G401 (cell line): ENCODE data around the gene SUSD4. TPM values are rescaled to one million over a fixed set of nuclear protein-coding genes. Genes with fewer than 3 reads are reported as not detected.

Source experiments
- DNase-seq: peaks from one replicate; pipeline ENCODE4 v3.0.0-alpha.2; 2015; ENCODE audit warnings: low spot score
- in situ Hi-C: cut with HindIII; loops from 2 replicates; pipeline ENCODE4 v1.10.0; 2016; ENCODE audit warnings: low sequenced_read_pairs, mixed read lengths
- total RNA-seq: library from RNA; depleted of rRNA; stranded (reverse); fragments of >200 nt; shearing (Covaris generic); gene quantifications from 2 replicates; pipeline ENCODE4 v1.2.3, GENCODE V29; 2014

SUSD4 gene
- total RNA-seq, 1 experiment from 2014 or later: not detected

DNA sequence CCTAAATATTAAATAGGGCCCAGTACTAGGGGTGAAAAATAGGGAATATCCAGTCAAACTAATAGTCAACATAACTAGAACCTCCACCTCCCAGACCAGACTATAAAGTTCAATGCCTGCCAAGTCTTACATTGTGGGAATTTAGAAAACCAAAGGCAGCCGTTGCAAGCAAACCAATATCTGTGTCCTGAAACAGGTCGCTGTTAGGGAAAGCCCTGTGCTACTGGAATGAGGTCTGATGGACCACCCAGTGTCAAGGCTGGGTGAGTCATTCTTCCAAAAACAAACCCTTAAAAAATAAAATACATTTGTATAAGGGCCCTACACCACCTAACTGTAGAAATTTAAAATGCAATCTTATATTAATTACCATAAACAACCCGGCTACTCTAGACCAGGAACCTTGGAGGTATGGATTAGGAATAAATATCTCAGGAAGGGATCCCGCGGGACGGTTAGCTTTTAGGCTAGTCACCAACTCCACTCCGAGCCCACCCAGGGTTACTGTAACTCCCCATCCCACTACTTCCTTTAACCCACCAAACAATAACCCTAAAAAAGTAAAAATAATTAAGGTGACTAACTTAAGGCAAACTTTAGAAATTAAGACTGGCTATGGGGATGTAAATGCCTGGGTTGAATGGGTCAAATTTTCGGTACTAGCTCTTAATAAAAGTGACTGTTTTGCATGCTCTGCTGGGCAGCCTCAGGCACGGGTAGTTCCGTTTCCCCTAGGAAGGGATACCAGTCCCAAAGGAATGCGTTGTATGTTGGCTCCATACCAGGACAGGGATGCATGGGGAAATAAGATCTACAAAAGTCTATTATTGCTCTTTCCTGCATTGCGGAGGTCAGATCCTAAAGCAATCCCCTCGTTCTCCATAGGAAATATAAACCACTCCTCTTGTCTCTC lies 155.6 kb downstream of the SUSD4 start:
- no peak for DNase-seq
- in situ Hi-C loops: no loop called here

GRCh38 chr1:223207293-223208066 lies 156.5 kb downstream of the SUSD4 start:
- DNase-seq: no peak
- in situ Hi-C loops: no loop called here

DNA sequence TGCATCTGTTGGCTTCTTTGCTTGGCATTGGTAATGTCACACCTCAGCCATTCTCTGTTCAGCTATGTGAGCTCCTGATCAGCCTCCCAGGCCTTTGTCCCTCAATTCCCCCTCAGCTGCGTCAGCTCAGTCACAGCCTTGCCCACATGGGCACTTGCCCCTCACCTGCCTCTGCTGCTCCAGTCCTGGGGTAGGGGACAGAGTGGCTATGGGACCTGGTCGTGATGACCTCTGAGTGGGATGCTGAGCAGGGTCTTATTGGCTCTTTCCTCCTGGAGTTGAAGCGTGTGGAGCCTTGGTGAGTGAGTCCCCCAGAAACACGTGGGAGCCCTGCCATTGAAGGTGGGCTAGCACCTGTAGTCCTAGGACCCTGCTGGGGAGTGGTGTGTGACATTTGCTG lies 159.6 kb downstream of the SUSD4 start:
- in situ Hi-C loops: no loop called here
- no peak for DNase-seq

- in situ Hi-C loops: no loop called here
- no peak for DNase-seq
Observed at GRCh38 chr1:223203694-223204093, 160.3 kb downstream of the SUSD4 start.

GRCh38 chr1:223203034-223203408 lies 161.0 kb downstream of the SUSD4 start:
- DNase-seq: no peak
- in situ Hi-C loops: no loop called here

GRCh38 chr1:223202376-223203033 lies 161.5 kb downstream of the SUSD4 start:
- DNase-seq: no peak
- in situ Hi-C loops: no loop called here

DNA sequence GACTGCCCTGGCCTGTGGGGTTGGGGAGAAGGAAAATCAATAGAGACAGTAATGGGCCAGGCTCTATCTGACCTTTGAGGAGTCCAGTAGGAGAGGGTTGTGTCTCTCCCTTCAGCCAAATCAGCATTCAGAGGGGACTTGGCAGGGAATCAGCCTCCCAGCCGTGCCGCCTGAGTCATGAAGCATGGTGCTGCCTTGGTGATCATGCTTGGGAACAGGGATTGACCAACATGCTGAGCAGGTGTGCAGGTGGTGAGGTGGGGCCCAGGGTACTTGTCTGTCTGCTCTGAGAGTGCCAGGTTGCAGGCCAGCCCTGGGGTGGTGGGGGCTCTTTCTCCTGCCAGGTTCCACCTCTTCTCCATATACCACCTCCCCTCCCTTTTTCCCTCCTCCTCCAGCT lies 162.0 kb downstream of the SUSD4 start:
- no peak for DNase-seq
- in situ Hi-C loops: no loop called here

GRCh38 chr1:223200903-223201302 lies 163.1 kb downstream of the SUSD4 start:
- no peak for DNase-seq
- in situ Hi-C loops: no loop called here

DNA sequence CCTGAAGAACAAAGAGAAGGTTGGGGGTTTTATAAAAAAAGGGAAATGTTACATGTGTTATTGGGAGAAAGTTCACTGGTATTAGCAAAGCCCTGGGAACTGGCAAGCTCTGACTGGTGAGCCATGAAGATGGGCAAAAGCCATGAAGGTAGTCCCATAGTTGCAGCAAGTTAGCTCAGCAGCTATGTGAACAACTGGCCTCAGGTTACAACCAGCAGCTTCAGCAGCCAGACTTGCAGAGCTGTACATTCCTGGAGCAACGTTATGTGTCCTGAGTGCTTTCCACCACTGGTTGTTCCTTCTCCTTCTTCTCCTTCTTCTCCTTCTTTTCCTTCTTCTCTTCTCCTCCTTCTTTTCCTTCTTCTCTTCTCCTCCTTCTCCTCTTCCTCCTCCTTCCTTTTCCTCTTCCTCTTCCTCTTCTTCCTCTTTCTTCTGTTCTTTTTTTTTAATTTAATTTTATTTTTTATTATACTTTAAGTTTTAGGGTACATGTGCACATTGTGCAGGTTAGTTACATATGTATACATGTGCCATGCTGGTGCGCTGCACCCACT lies 164.8 kb downstream of the SUSD4 start:
- no peak for DNase-seq
- in situ Hi-C loops: no loop called here

DNA sequence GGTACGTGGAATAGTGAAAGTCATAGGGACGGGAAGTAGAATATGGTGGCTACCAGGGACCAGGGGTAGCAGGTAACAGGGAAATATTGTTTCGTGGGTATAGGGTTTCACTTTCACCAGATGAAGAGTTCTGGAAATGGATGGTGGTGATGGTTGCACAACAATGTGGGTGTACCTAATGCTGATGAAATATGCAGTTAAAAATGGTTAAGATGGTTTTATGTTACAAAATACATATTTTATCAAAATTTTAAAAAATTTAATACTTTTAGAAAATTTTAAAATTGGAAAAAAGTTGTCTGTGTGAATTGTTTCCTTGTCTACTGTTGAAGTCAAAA lies 165.4 kb downstream of the SUSD4 start:
- in situ Hi-C loops: no loop called here
- no peak for DNase-seq

GRCh38 chr1:223197923-223198627 lies 165.9 kb downstream of the SUSD4 start:
- DNase-seq: no peak
- in situ Hi-C loops: no loop called here

- in situ Hi-C loops: no loop called here
- no peak for DNase-seq
Observed at GRCh38 chr1:223189903-223190724, 173.9 kb downstream of the SUSD4 start.

GRCh38 chr1:223189525-223189902 lies 174.5 kb downstream of the SUSD4 start:
- in situ Hi-C loops: no loop called here
- DNase-seq: no peak

DNA sequence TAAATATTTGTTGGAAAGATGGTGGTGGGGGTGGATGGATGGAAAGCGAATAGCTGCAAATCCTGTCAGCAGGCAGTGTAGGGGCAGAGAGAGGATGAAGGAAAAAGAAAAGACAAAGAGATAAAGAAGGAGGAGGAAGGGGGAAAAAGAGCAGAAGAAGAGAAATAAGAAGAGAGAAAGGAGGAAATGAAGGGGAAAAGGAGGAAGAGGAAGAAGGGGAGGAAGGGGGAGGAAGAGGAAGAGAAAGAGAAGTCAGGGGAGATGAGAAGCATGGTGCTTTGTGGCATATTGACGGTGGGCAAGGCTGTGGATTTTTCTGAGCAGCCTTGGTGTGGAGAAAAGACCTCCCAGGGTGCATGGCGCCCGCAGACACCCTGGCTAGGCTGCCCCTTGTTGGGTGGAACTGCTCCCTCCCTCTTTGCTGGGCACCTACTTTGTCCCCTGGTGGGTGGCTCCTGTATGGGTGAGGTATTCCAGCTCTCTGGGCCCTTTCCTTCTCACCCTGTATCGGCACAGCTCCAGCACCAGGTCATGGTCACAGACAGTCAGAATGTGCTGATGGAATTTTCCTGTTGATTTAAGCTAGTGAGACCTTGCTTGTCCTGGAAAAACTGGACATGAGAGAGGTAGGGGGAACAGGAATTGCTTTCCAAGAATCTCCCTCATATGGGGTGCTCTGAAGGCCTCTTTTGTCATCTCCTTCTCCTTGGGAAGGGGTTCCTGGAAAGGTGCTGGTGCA lies 175.2 kb downstream of the SUSD4 start:
- in situ Hi-C loops: no loop called here
- DNase-seq: no peak

DNA sequence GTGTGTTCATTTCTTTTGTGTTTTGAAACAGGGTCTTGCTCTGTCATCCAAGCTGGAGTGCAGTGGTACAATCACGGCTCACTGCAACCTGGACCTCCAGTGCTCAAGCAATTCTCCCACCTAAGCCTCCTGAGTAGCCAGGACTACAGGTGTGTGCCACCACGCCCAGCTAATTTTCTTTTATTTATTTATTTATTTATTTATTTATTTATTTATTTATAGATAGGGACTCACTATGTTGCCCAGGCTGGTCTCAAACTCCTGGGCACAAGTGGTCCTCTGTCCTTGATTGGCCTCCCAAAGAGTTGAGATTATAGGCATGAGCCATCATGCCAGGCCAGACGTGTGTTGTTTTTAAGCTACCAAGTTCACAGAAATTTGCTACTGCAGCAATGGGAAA lies 177.2 kb downstream of the SUSD4 start:
- in situ Hi-C loops: no loop called here

GRCh38 chr1:223183268-223183862 lies 180.6 kb downstream of the SUSD4 start:
- in situ Hi-C loops: no loop called here
- no peak for DNase-seq

More for the DNA sequence above, 177.2 kb downstream of the SUSD4 start:
- DNase-seq: no peak

GRCh38 chr1:223180731-223181321 lies 183.2 kb downstream of the SUSD4 start:
- in situ Hi-C loops: no loop called here
- no peak for DNase-seq
